OCI-LY3 (cell line): ENCODE results near the gene MGST2.

Source experiments
- CTCF ChIP-seq: fragments of 200-600, 300-600 bp; sonication (generic); IDR thresholded peaks from 2 replicates; pipeline ENCODE4 v1.5.1; 2014; ENCODE audit warnings: antibody characterized with exemption, low read length, low read depth
- EZH2phosphoT487 ChIP-seq: fragments of 200-600 bp; shearing (Covaris generic); IDR thresholded peaks from 2 replicates; pipeline ENCODE4 v1.6.1; 2018; ENCODE audit warnings: antibody characterized with exemption, mixed run types, low read depth

DNA sequence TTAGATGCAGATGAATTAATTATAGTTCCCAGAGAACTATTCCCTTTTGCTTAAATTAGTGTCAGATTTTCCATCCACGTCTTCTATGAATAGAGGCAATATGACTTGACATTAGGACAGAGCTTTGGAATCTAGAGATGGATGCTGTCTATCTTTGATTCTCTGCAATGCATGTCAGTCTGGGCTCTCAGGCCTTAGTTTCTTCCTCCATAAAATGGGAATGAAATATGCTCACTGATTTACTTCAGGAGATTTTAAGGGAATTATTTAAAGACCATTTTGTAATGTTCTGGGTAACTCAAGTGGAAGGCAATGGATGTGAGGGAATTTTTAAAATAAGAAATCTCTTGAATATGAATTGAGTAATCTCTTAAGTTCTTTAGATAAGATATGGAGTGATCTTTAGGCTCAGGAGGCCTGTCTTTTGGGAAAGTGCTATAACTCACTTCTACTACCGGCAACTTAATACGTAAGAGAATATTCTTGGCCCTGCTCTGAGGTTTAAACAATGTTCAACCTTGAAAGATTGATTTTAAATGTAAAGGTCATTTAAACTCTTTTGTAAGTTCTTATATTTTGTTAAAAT lies 29.0 kb downstream of the MGST2 start:
- no peak for TF ChIP-seq CTCF
- TF ChIP-seq EZH2phosphoT487: no peak
